Esophagus (tissue), 2 donors: ENCODE measurements around the gene GRAMD2B. TPM values are rescaled to one million over a fixed set of nuclear protein-coding genes. Genes with fewer than 3 reads are reported as not detected.

Source experiments
- H3K27ac ChIP-seq, 2 donors: one replicate each; pipeline ENCODE4 v1.5.1; 2013; ENCODE audit warnings: low read depth in 2 of 2, mild to moderate bottlenecking in 2 of 2, inconsistent platforms in 1 of 2, low read length in 1 of 2, moderate library complexity in 1 of 2
- H3K27me3 ChIP-seq, 2 donors: one replicate each; pipeline ENCODE4 v1.6.1; 2013; ENCODE audit warnings: low read length in 2 of 2, control low read depth in 1 of 2, mild to moderate bottlenecking in 1 of 2; ENCODE audit not compliant: insufficient read depth in 2 of 2, control insufficient read depth in 1 of 2
- H3K36me3 ChIP-seq, 2 donors: one replicate each; pipeline ENCODE4 v1.6.1; 2013; ENCODE audit warnings: low read length in 1 of 2; ENCODE audit not compliant: control insufficient read depth in 2 of 2, insufficient read depth in 2 of 2
- H3K4me1 ChIP-seq, 2 donors: one replicate each; pipeline ENCODE4 v1.6.1; 2013; ENCODE audit warnings: low read length in 1 of 2; ENCODE audit not compliant: control insufficient read depth in 2 of 2, insufficient read depth in 2 of 2
- H3K4me3 ChIP-seq, 2 donors: one replicate each; pipeline ENCODE4 v1.5.1; 2013; ENCODE audit warnings: low read length in 2 of 2, mild to moderate bottlenecking in 2 of 2, low read depth in 1 of 2, moderate library complexity in 1 of 2
- H3K9me3 ChIP-seq, 2 donors: one replicate each; pipeline ENCODE4 v1.6.1; 2013; ENCODE audit warnings: mild to moderate bottlenecking in 2 of 2, low read depth in 1 of 2, low read length in 1 of 2, moderate library complexity in 1 of 2; ENCODE audit not compliant: control insufficient read depth in 2 of 2, insufficient read depth in 1 of 2
- WGBS, 2 donors: extraction: QIAGEN DNeasy Blood & Tissue Kit; methylation state at CpG; one replicate each; pipeline ENCODE4 v1.1.7; 2013; 5-methylcytosine and 5-hydroxymethylcytosine counted together
- polyA plus RNA-seq, 2 donors: library from polyadenylated mRNA; stranded (reverse); fragments of 200-250 nt; gene quantifications; one replicate each; pipeline ENCODE4 v1.2.3, GENCODE V29; 2013
- donor health status: healthy with polysubstance abuse.
- donor health status: Bipolar disorder and iron deficiency.

The GRAMD2B gene
- polyA plus RNA-seq, 2 donors: 6.0 to 10.9 TPM

DNA sequence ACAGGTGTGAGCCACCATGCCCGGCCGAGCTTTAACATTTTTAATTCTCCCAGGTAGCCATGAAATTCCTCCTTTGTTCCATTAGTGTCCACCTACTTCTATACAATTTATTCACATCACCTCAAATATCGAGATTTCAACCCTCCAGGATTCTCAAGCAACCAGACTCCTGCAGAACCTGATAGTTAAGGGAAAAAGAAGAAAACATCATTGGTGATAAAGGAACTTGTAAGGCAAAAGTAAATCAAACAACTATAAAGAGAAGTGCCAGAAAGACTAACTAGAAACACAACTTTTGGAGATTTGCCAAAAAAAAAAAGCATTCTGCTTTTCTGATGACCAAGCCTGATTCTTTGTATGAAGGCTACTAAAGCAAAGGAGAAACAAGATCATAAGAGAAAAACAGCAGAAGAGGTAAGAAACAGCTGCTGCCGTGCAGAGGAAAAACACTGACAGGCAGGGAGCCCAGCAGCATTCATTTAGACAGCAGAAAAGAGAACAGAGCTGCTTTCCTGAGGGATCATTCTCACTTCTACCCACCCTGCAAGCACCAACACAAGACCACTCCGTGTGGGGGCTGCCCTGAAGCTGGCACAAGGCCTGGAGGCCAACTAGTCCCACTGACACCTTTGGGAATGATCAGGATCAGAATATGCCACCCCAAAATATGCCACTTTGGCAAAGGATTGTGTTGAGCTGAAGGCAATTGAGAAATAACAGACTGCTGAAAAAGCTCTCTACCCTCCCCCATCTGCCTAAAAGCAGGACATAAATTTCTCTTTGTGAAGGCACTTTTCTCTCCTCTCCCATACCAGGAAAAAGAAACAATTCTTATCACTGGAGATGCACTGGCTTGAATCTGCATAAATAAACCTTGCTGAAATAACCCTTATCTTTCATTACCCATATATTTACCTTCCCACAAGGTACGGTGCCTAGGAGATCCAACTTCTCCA, 96.7 kb downstream of the GRAMD2B start:
- Histone ChIP-seq H3K36me3 (no peaks in the 10 kb centered on the region), H3K27me3 (no peaks in the 10 kb centered on the region), H3K9me3 (no peaks in the 10 kb centered on the region), H3K4me3 (no peak overlapping the region), H3K4me1 (peaks cover 0 to 5% of the 10 kb centered on the region in 2 donors), H3K27ac (peak overlapping the region; percentile 47 to 80)
- 34 to 40% methylated on average over 6 of the region's 6 CpGs for WGBS, 2 donors

DNA sequence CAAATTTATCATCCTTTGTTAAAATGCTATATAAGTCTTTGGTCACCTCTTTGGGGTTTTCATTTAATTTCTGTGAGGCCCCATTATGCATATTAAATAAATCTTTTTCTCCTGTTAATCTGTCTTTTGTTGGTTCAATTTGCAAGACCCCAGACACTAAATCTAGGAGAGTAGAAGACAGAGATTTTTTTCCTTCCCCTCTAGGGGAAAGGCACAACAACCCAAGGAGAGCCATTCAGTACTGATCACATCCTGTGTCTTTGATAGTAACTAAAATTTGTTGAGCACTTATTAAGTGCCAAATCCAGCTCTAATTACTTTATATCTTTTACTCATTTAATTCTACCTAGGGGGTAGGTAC, 97.4 kb downstream of the GRAMD2B start:
- Histone ChIP-seq H3K27ac (no peak overlapping the region), H3K4me1 (peaks cover 0 to 5% of the 10 kb centered on the region in 2 donors), H3K27me3 (no peaks in the 10 kb centered on the region), H3K9me3 (no peaks in the 10 kb centered on the region), H3K4me3 (no peak overlapping the region), H3K36me3 (no peaks in the 10 kb centered on the region)

DNA sequence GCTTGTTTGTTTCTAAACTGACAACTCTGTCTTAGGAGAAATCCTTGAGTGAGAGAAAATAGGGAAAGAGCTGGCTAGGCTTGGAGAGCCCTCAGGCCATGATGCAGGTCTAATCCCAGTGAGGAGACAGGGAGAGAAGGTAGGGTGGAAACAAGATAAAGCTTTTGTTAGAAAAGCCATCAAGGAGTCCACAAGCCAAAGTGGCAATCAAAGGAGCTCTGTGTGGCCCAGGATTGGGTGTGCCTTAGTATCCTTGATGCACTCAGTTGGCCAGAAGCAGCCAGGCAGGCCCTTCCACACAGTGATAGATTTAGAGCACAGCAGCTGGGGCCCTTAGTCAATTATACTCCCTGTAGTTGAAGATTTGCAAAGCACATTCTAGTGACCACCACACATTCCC, 97.9 kb downstream of the GRAMD2B start:
- Histone ChIP-seq H3K9me3 (no peaks in the 10 kb centered on the region), H3K27me3 (no peaks in the 10 kb centered on the region), H3K36me3 (no peaks in the 10 kb centered on the region), H3K4me1 (peaks cover 0 to 5% of the 10 kb centered on the region in 2 donors), H3K4me3 (no peak overlapping the region), H3K27ac (no peak overlapping the region)

DNA sequence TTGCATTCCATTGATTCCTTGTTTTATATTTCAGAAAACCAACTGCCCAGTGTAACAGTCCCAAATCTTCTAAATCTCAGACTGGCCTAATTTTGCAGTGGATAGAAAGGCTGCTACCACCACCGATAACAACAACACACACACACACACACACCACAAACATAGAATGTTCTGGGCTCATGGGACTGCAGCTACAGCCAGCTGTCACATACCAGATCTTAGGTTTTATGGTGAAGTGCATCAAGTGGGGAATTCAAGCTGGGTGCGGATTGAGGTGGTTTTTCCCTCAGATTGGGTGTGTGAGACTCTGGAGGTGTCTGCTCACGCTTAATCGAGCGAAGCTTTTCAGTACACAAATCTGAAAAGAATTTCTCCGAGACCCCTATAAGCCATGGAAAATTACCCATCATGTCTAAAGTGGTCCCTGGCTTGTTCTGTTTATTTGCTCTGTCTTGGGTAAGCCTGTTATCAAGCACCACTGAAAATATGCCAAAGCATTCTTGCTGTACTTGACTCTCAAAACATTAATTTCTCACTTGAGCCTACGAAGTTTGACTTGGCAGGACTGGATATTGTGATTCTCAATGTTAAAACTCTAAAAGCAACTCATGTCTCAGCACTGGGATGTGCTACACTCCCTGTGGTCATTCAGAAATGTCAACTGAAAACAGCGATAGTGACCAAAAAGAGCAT, 100.8 kb downstream of the GRAMD2B start:
- Histone ChIP-seq H3K27me3 (no peaks in the 10 kb centered on the region), H3K4me3 (no peak overlapping the region), H3K9me3 (no peaks in the 10 kb centered on the region), H3K27ac (peak overlapping the region in 1 of 2 donors; percentile 10), H3K4me1 (peaks cover 0 to 5% of the 10 kb centered on the region in 2 donors), H3K36me3 (no peaks in the 10 kb centered on the region)
- WGBS, 2 donors: 73 to 76% methylated on average over 8 of the region's 8 CpGs

DNA sequence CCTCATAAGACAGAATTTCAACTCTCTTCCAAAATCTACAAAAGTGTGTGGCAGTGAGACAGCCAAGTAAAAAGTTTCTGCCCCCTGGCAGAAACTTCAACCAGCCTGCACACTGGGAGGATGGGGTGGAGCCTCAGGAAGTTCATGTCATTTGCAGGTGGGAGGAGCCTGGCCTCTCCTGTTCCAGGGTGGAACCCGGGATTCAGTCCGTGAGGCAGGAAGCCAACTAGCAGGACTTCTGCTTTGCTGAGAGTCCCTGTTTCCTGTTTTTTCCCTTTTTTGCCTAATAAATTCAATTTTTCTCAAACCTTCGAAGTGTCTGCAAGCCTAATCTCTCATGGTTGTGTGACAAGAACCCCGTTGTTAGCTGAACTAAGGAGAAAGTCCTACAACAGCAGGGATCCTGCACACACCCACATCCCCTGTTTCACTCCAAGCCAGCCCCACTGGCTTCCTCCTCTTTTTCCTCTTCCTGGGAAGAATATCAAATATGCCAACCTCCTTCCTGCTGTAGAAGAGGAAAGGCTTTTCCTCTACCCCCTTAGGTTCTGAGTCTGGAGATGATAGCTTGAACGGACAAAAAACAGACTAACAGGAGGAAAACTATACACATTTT, 102.5 kb downstream of the GRAMD2B start:
- H3K36me3 ChIP-seq: no peaks in the 10 kb centered on the region
- H3K27ac ChIP-seq: no peak overlapping the region
- H3K9me3 ChIP-seq: no peaks in the 10 kb centered on the region
- WGBS, 2 donors: 39 to 55% methylated on average over 5 of the region's 5 CpGs
- H3K27me3 ChIP-seq: no peaks in the 10 kb centered on the region
- H3K4me3 ChIP-seq: no peak overlapping the region
- peaks cover 0 to 2% of the 10 kb centered on the region in 2 donors for H3K4me1 ChIP-seq

DNA sequence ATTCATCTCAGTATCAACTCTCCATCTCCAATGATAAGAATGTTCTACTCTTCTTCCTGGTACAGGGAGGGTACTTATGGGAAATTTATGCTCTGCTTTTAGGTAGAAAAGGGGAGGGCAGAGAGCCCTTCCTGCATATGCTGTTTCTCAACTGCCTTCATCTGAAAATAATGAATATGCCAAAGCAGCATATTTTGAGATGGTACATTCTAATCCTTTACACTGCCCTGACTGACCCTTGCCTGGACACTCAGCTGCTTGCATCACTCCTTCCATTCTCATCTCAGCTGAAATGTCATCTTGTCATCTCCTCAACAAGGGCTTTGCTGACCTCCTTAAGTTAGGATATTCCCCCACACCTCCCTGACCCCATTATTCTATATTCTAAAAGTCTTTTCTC, 103.3 kb downstream of the GRAMD2B start:
- Histone ChIP-seq H3K27me3 (no peaks in the 10 kb centered on the region), H3K27ac (no peak overlapping the region), H3K36me3 (no peaks in the 10 kb centered on the region), H3K9me3 (no peaks in the 10 kb centered on the region), H3K4me1 (no peaks in the 10 kb centered on the region), H3K4me3 (no peak overlapping the region)

DNA sequence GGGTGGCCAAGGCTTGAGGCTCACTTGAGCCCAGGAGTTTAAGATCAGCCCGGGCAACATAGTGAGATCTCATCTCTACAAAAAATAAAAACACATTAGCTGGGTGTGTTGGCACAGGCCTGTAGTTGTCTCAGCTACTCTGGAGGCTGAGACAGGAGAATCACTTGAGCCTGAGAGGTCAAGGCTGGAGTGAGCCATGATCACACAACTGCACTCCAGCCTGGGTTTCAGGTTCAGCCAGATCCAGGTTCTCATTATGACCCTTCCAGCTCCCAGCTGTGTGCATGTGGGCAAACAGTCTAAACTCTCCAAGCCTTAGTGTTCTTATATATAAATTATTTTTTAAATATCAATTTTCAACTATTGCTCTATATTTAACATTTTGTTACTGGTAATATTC, 103.9 kb downstream of the GRAMD2B start:
- no peaks in the 10 kb centered on the region for H3K9me3 ChIP-seq
- no peak overlapping the region for H3K4me3 ChIP-seq
- no peak overlapping the region for H3K27ac ChIP-seq
- H3K4me1 ChIP-seq: no peaks in the 10 kb centered on the region
- H3K27me3 ChIP-seq: no peaks in the 10 kb centered on the region
- H3K36me3 ChIP-seq: no peaks in the 10 kb centered on the region
- WGBS, 2 donors: 85 to 91% methylated on average over 1 of the region's 1 CpG

DNA sequence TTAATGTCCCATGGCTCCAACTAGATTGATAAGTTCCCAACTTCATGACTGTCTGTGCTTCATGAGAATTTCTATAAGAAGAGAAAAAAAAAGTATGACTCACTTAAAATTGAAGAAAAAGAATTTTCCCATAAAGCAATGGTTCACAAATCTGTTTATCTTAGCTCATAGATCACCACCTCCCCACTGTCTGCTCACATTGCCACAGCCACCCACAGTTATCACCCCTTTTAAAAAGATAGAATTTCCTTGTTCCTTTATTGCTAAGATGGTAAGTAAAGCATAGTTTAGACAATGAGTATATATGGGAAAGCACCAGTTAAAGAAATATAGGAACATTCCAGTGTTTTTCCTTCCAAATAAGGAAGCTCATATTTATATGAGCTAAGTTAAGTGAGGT, 104.7 kb downstream of the GRAMD2B start:
- Histone ChIP-seq H3K4me1 (no peaks in the 10 kb centered on the region), H3K27me3 (no peaks in the 10 kb centered on the region), H3K9me3 (no peaks in the 10 kb centered on the region), H3K27ac (no peak overlapping the region), H3K4me3 (no peak overlapping the region), H3K36me3 (no peaks in the 10 kb centered on the region)

DNA sequence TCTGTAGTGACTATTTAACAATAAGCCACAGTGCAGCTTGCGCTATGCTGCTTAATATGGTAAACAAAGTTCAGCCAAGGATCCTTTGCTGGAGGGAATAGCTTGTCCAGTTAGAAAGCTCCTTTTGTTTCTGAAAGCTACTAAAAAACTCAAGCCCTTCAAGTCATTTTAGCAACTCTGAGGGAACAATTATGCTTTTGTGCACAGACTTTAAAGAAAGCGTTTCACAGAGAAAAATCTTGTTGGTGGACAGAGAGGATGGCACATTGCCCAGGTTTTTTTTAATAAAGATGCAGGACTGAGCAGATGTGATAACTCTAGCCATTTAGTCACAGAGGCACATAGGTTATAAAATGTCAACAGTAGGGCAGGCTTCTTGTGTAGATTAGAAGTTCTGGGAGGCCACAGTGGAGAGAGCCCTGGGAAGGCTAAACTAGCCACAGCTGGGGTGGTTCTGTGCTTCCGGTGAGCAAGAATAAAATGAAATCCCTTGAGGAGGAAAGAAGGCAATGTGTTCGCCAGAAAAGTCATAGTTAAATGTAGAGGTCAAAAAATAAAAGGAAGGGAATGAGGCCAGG, 108.4 kb downstream of the GRAMD2B start:
- Histone ChIP-seq H3K4me3 (no peak overlapping the region), H3K27ac (peak overlapping the region in 1 of 2 donors; percentile 17)
- WGBS, 2 donors: 38 to 43% methylated on average over 4 of the region's 4 CpGs

More for the DNA sequence above, 108.4 kb downstream of the GRAMD2B start:
- Histone ChIP-seq H3K9me3 (no peaks in the 10 kb centered on the region), H3K4me1 (no peaks in the 10 kb centered on the region), H3K27me3 (no peaks in the 10 kb centered on the region), H3K36me3 (no peaks in the 10 kb centered on the region)
